ENCODE data around the gene SPTAN1. TPM values are rescaled to one million over a fixed set of nuclear protein-coding genes. Genes with fewer than 3 reads are reported as not detected.

Gene SPTAN1
- total RNA-seq, 1 experiment from 2014 or later, result 111 TPM

DNA sequence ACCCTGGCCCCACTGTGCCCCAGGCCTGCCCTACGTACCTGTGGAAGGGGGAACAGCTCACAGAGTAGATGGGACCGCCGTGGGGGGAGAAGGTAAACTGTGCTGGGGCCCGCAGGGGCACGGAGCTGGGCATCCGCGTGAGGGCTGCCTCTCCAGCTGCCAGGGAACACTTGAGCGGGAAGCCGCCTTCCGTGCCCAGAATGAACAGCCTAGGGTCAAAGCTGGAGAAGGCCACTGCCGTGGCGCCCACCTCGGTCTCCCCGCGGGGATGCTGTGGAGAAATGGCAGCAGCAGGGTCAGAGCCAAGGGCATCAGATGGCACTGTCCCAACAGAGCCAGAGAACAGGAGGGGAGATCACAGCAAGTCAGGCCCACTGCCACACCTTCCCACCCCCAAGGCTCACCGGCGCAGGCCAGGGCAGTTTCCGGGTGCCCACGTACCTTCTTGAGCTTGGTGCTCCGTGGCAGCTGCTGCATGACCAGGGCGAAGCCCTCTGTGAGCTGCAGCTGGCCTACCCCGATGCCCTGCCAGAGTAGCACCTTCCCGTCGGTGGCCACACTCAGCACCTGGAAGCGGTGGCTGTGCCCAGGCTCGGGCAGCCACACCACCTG, 82.4 kb downstream of the SPTAN1 start:
- ChIA-PET POLR2A (interaction anchor here (0.9 to 1.7 kb wide), 6 partner anchors 20 to 401 kb away, joined by 3 to 11 read pairs (median 4); partner anchors contain the start of gene MIGA2), CTCF (interaction anchor here (0.8 to 2.0 kb wide), 14 partner anchors 9 to 497 kb away, joined by 3 to 14 read pairs (median 6); partner anchors contain the start of genes CERCAM, SET and ZDHHC12), RAD21 (ENCODE audit: low non-redundant PET in 1 of 2, low total read pairs in 2 of 2, uncharacterized antibody in 2 of 2, unreplicated experiment in 2 of 2) (interaction anchor here in 1 of 2 experiments (1.4 kb wide), 1 partner anchor 196 kb away, joined by 5 read pairs; no protein-coding TSS in a partner anchor)
- H2AFZ ChIP-seq (ENCODE audit: low read depth, low read length, poor library complexity, severe bottlenecking), result no peak overlapping the region
- H3K9me2 ChIP-seq (ENCODE audit: insufficient read depth), result no peaks in the 10 kb centered on the region
- intact Hi-C loops (cut with micrococcal nuclease), result loop anchor here (2.0 to 5.0 kb wide), 3 partner anchors 68 to 337 kb away; partner anchors contain the start of genes KYAT1, LRRC8A and PKN3
- peak overlapping the region; percentile 93 for H3K4me2 ChIP-seq (ENCODE audit: low read length)
- BruUV-seq (replicated peaks), result no TSS peak
- ATAC-seq (no peak), DNase-seq (ENCODE audit: low read depth, low spot score) (no peak)
- H3K9ac ChIP-seq (ENCODE audit: low read length), result peak overlapping the region; percentile 58
- TF ChIP-seq EZH2 (IDR thresholded peaks at IDR 0.05) (no peak), FOSL1 (IDR thresholded peaks at IDR 0.05; ENCODE audit: low read depth) (no peak), SRF (IDR thresholded peaks at IDR 0.05; ENCODE audit: low read depth) (no peak), ZFX (IDR thresholded peaks at IDR 0.05) (no peak), POLR2AphosphoS5 (IDR thresholded peaks at IDR 0.05; ENCODE audit: low read depth, low read length) (no peak)
- H3K4me3 ChIP-seq (replicated peaks in 1 of 2; ENCODE audit: low read depth in 1 of 2, low read length in 2 of 2), result peak overlapping the region; percentile 15 to 28; a peak in 3 of 4 replicates
- H4K20me1 ChIP-seq (ENCODE audit: insufficient read depth), result no peaks in the 10 kb centered on the region
- H3K4me1 ChIP-seq (ENCODE audit: control insufficient read depth in 1 of 2, insufficient read depth in 2 of 2, low read length in 2 of 2), result peaks cover 28 to 46% of the 10 kb centered on the region in 2 experiments
- H3K79me2 ChIP-seq (ENCODE audit: insufficient read depth, low read length), result peaks cover 34% of the 10 kb centered on the region
- H3K36me3 ChIP-seq (ENCODE audit: control insufficient read depth in 1 of 2, insufficient read depth in 2 of 2, low read length in 2 of 2), result peaks cover 15 to 40% of the 10 kb centered on the region in 2 experiments
- no peaks in the 10 kb centered on the region for H3K27me3 ChIP-seq (ENCODE audit: insufficient read depth, low read length)
- no peaks in the 10 kb centered on the region for H3K9me3 ChIP-seq (ENCODE audit: control insufficient read depth in 1 of 2, insufficient read depth in 1 of 2, low read depth in 1 of 2, low read length in 2 of 2)
- H3K27ac ChIP-seq (ENCODE audit: low read depth, low read length), result peak overlapping the region; percentile 99

DNA sequence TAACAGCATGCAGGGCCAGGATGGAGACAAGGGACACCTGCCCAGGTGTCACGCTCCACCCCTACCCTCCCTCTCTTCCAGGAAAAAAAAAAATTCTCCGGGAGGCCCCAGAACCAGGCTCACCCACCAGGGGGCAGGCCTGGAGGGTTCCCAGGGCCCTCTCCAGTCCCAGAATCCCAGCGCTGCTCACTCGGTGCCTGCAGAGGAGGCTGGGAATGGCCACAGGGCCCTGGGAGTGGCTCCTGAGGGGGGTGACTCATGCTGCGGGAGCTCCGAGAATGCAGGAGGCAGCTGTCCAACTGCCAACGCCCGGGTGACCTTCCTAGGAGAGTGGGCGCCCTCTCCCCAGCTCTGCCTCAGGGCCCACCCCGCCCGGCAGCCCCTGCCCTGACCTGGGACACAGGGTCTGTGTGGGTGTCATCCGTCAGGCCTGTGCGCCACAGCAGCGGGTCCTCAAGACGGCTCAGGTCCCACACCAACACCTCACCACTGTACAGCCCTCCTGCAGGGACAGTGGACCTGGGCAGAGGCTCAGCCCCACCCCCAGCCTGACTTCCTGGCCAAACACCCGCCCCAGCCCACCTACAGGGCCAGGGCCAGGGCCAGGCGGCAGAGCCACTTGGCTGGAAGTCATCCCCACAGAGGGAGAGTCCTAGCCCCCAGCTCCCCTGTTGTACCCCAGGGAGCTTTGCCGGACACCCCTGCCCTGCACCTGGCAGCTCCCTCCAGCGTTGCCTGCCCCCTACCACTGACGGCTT, 83.1 kb downstream of the SPTAN1 start:
- Histone ChIP-seq H3K9ac (ENCODE audit: low read length) (peak overlapping the region; percentile 80), H3K27me3 (ENCODE audit: insufficient read depth, low read length) (no peaks in the 10 kb centered on the region), H2AFZ (ENCODE audit: low read depth, low read length, poor library complexity, severe bottlenecking) (no peak overlapping the region), H3K4me3 (replicated peaks in 1 of 2; ENCODE audit: low read depth in 1 of 2, low read length in 2 of 2) (peak overlapping the region; percentile 35 to 53), H3K79me2 (ENCODE audit: insufficient read depth, low read length) (peaks cover 36% of the 10 kb centered on the region), H3K9me3 (ENCODE audit: control insufficient read depth in 1 of 2, insufficient read depth in 1 of 2, low read depth in 1 of 2, low read length in 2 of 2) (no peaks in the 10 kb centered on the region), H3K4me1 (ENCODE audit: control insufficient read depth in 1 of 2, insufficient read depth in 2 of 2, low read length in 2 of 2) (peaks cover 28 to 46% of the 10 kb centered on the region in 2 experiments), H3K36me3 (ENCODE audit: control insufficient read depth in 1 of 2, insufficient read depth in 2 of 2, low read length in 2 of 2) (peaks cover 13 to 44% of the 10 kb centered on the region in 2 experiments), H3K9me2 (ENCODE audit: insufficient read depth) (no peaks in the 10 kb centered on the region), H4K20me1 (ENCODE audit: insufficient read depth) (no peaks in the 10 kb centered on the region), H3K27ac (ENCODE audit: low read depth, low read length) (peak overlapping the region; percentile 99), H3K4me2 (ENCODE audit: low read length) (peak overlapping the region; percentile 93)
- TF ChIP-seq, protein P1, sequence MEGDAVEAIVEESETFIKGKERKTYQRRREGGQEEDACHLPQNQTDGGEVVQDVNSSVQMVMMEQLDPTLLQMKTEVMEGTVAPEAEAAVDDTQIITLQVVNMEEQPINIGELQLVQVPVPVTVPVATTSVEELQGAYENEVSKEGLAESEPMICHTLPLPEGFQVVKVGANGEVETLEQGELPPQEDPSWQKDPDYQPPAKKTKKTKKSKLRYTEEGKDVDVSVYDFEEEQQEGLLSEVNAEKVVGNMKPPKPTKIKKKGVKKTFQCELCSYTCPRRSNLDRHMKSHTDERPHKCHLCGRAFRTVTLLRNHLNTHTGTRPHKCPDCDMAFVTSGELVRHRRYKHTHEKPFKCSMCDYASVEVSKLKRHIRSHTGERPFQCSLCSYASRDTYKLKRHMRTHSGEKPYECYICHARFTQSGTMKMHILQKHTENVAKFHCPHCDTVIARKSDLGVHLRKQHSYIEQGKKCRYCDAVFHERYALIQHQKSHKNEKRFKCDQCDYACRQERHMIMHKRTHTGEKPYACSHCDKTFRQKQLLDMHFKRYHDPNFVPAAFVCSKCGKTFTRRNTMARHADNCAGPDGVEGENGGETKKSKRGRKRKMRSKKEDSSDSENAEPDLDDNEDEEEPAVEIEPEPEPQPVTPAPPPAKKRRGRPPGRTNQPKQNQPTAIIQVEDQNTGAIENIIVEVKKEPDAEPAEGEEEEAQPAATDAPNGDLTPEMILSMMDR (IDR thresholded peaks at IDR 0.05 in 2 of 3, conservative IDR thresholded peaks at IDR 0.05 in 1 of 3; ENCODE audit: borderline replicate concordance in 1 of 3, insufficient read depth in 1 of 3, low read depth in 2 of 3, low read length in 2 of 3), result peak in 2 of 3 experiments; percentile 85 to 95; a peak in 4 of 6 replicates
- peak; percentile 77 for TF ChIP-seq YY1 (IDR thresholded peaks at IDR 0.05; ENCODE audit: extremely low read depth, insufficient replicate concordance, low read depth, low read length)
- TF ChIP-seq SRF (IDR thresholded peaks at IDR 0.05; ENCODE audit: low read depth), result no peak
- TF ChIP-seq EGR1 (IDR thresholded peaks at IDR 0.05; ENCODE audit: low read depth), result no peak
- TF ChIP-seq POLR2AphosphoS5 (IDR thresholded peaks at IDR 0.05; ENCODE audit: low read depth, low read length), result peak; percentile 62
- ChIA-PET CTCF (interaction anchor here (0.6 to 2.0 kb wide), 24 partner anchors 9 to 496 kb away, joined by 3 to 14 read pairs (median 4); partner anchors contain the start of genes CERCAM, ENDOG, SET and ZDHHC12), RAD21 (ENCODE audit: low non-redundant PET in 1 of 2, low total read pairs in 2 of 2, uncharacterized antibody in 2 of 2, unreplicated experiment in 2 of 2) (interaction anchor here (1.2 to 1.4 kb wide), 2 partner anchors 197 kb away, joined by 3 to 5 read pairs; no protein-coding TSS in a partner anchor), POLR2A (interaction anchor here (0.9 to 1.7 kb wide), 8 partner anchors 9 to 400 kb away, joined by 3 to 11 read pairs (median 4); partner anchors contain the start of genes DYNC2I2 and MIGA2)
- intact Hi-C loops (cut with micrococcal nuclease), result loop anchor here (1.0 to 5.0 kb wide), 4 partner anchors 9 to 338 kb away; partner anchors contain the start of genes KYAT1, LRRC8A and PKN3
- ATAC-seq, result peak; percentile 90
- BruUV-seq (replicated peaks), result no TSS peak
- peak; percentile 94 for DNase-seq (ENCODE audit: low read depth, low spot score)
